ENCODE data around the gene EPS8. TPM values are rescaled to one million over a fixed set of nuclear protein-coding genes. Genes with fewer than 3 reads are reported as not detected.

Gene EPS8
- total RNA-seq = 35.0 and 45.1 TPM in 2 replicates

- DNase-seq (ENCODE audit: low read depth, low spot score) = peak; percentile 66
Measured at GRCh38 chr12:15789220-15790171, at the start of gene EPS8. TSS of gene EPS8 (minus strand) at chr12:15789388. CDS start at chr12:15682951, 106,437 bp downstream.

- DNase-seq (ENCODE audit: low read depth, low spot score) = no peak
Measured at GRCh38 chr12:15837141-15837790, 48.1 kb upstream of the EPS8 start.

GRCh38 chr12:15834575-15834974 lies 45.4 kb upstream of the EPS8 start:
- no peak for DNase-seq (ENCODE audit: low read depth, low spot score)

- DNase-seq (ENCODE audit: low read depth, low spot score) = no peak
Measured at GRCh38 chr12:15831315-15831978, 42.3 kb upstream of the EPS8 start.

- no peak for DNase-seq (ENCODE audit: low read depth, low spot score)
Measured at GRCh38 chr12:15830538-15830937, 41.4 kb upstream of the EPS8 start.

- DNase-seq (ENCODE audit: low read depth, low spot score) = no peak
Measured at GRCh38 chr12:15829949-15830348, 40.8 kb upstream of the EPS8 start.

- DNase-seq (ENCODE audit: low read depth, low spot score) = no peak
Measured at GRCh38 chr12:15829255-15829654, 40.1 kb upstream of the EPS8 start.

- no peak for DNase-seq (ENCODE audit: low read depth, low spot score)
Measured at GRCh38 chr12:15827136-15827535, 37.9 kb upstream of the EPS8 start.

GRCh38 chr12:15824516-15824915 lies 35.3 kb upstream of the EPS8 start:
- DNase-seq (ENCODE audit: low read depth, low spot score) = no peak

GRCh38 chr12:15823360-15824128 lies 34.4 kb upstream of the EPS8 start:
- no peak for DNase-seq (ENCODE audit: low read depth, low spot score)

GRCh38 chr12:15819644-15820437 lies 30.7 kb upstream of the EPS8 start:
- no peak for DNase-seq (ENCODE audit: low read depth, low spot score)

GRCh38 chr12:15818418-15818817 lies 29.2 kb upstream of the EPS8 start:
- no peak for DNase-seq (ENCODE audit: low read depth, low spot score)

GRCh38 chr12:15815730-15816129 lies 26.5 kb upstream of the EPS8 start:
- DNase-seq (ENCODE audit: low read depth, low spot score) = no peak

- no peak for DNase-seq (ENCODE audit: low read depth, low spot score)
Measured at GRCh38 chr12:15811214-15812127, 22.3 kb upstream of the EPS8 start.

GRCh38 chr12:15808652-15809051 lies 19.5 kb upstream of the EPS8 start:
- DNase-seq (ENCODE audit: low read depth, low spot score) = no peak

GRCh38 chr12:15808250-15808649 lies 19.1 kb upstream of the EPS8 start:
- no peak for DNase-seq (ENCODE audit: low read depth, low spot score)

- DNase-seq (ENCODE audit: low read depth, low spot score) = no peak
Measured at GRCh38 chr12:15806826-15807225, 17.6 kb upstream of the EPS8 start.

GRCh38 chr12:15801770-15802744 lies 12.9 kb upstream of the EPS8 start:
- DNase-seq (ENCODE audit: low read depth, low spot score) = no peak
